Activated naive CD4-positive, alpha-beta T cell (primary cell): ENCODE results near the gene FAM162B.
"Not testable (repeated sequence)": the region's sequence is repeated elsewhere in the genome, so short reads cannot be mapped to it uniquely, and the experiment has no call there.

Experiments used
- DNase-seq, 4 experiments: peaks; one replicate each; lab custom pipeline; 2025; lab: John Stamatoyannopoulos, UW

The FAM162B gene

GRCh38 chr6:116726947-116727346 lies 38.6 kb downstream of the FAM162B start:
- DNase-seq, result no peak

- no peak for DNase-seq
Observed at GRCh38 chr6:116714761-116715160, 50.8 kb downstream of the FAM162B start.

DNA sequence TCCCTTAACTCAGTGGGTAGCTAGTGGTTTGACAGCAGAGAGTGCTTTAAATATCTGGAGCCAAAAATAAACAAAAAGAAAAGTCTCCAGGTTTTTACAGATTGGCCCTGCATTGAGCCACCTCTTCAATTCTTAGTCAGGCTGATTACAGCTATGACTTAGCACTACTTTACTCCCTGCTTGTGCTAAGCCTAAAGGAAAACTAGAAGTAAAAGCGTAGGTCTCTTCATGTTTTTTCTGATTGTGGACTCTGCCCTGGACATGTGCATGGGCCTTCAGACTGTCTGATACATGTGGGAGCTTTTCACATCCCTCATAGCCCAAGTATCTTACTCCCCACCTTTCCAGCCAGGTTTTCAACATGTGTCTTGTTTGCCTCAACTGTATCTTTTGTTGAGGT lies 51.2 kb downstream of the FAM162B start:
- no peak for DNase-seq

GRCh38 chr6:116705917-116706316 lies 59.6 kb downstream of the FAM162B start:
- DNase-seq, result no peak

DNA sequence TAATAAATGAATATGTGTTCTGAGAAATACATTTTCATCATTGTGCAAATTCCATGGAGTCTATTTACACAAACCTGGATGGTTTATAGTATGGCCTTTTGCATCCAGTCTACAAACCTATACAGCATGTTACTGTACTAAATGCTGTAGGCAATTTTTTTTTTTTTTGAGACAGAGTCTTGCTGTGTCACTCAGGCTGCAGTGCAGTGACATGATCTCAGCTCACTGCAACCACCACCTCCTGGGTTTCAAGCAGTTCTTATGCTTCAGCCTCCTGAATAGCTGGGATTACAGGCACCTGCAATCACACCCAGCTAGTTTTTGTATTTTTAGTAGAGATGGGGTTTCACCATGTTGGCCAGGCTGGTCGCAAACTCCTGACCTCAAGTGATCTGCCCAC lies 61.6 kb downstream of the FAM162B start:
- not testable (repeated sequence) for DNase-seq
